Right kidney (tissue), 1 donor: ENCODE data around the gene ADAMTSL4.

Experiments
- DNase-seq: peaks from one replicate; pipeline ENCODE4 v3.0.0-alpha.2; 2016

ADAMTSL4 gene

DNA sequence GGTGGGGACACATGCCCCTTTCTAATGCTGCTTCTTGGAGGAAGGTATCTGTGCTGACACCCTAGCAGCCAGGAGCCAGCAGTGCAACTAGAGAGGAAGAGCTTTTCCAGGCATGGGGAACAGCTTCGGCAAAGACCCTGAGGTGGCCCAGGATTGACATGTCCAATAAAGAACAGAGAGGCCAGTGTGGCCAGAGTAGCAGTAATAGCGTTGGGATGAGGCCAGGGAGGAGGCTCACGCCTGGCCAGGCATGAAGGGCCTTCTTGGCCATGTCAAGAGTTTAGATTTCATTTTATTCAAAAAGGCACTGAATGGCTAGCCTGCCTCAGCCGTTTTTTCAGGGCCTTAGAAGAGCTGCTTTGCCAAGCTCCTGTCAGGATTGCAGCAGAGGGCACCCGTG is 16.3 kb upstream of the ADAMTSL4 start:
- DNase-seq = no peak

GRCh38 chr1:150534002-150534401 is 15.2 kb upstream of the ADAMTSL4 start:
- no peak for DNase-seq

DNA sequence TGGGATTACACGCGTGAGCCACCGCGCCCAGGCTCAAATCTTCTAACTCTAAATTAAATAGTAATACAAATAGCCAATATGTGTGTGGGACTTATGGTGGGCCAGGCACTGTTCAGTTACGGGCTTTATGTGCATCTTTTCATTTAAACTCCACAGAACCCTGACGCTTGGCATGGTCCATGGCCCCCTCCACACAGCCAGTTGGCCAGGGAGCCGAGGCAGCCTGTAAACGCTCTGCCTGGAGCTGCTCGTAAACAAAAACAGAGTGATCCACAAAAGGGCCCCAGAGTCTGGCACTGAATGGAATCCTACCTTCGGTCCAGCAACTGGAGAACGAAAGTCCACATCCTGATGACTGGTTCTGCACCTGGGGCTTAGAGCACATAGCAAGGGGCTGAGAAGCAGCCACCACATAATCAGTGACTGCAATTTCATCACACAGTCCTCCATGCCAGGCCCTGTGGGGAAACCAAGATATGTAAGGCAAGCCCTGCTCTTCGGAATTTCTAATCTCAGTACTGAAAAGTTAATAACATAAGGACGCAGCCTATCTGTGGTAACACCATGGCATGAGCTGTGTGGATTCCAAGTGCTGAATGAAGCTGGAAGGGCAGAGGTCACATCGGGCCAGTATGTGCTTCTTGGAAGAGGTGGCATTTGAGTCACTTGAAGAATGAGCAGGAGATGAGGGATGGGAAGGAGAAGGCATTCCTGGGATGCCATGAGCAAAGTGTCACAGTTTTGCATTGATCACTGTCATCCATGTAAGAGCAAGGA is 13.5 kb upstream of the ADAMTSL4 start:
- no peak for DNase-seq

GRCh38 chr1:150536836-150537731 is 12.1 kb upstream of the ADAMTSL4 start:
- DNase-seq = no peak

DNA sequence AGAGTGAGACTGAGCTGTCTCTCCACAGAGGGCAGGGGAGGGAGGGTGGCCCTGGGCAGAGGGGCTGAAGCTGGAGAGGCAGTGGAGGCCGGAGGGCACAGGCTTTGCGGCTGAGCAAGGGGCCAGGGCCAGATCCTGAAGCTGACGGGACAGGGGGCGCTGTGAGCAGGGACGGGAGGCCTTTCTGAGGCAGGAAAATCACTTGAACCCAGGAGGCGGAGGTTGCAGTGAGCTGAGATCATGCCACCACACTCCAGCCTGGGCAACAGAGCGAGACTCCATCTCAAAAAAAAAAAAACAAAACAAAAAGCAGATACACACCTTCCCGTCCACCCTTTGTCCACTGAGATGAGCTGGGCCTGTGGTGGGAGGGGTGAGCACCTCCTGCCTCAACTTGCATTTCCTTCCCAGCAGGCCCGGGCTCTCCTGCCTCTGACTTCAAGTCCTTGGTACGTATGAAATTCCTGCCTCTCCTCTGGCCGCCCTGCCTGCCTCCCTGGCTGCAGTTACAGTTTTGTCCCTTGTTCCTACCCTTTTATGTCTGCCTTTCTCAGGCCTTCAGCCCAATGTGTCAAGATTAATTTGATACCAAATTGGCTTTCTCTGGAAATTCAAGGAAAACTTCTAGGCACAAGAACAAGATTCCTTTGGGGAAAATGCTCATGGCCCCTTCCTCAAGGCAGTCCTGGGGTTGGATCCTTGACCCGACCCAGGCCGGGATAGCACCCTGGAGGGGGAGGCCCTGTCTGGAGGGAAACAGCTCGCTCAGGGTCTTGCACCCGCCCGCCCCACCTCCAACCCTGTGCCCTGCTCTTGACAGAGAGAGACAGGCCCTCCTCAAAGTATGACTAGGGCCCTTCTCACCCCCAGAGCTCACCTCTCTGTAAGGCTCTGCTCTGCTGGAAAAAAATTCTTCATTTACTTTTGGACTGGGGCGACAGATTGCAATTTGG is 11.2 kb upstream of the ADAMTSL4 start:
- DNase-seq = no peak

DNA sequence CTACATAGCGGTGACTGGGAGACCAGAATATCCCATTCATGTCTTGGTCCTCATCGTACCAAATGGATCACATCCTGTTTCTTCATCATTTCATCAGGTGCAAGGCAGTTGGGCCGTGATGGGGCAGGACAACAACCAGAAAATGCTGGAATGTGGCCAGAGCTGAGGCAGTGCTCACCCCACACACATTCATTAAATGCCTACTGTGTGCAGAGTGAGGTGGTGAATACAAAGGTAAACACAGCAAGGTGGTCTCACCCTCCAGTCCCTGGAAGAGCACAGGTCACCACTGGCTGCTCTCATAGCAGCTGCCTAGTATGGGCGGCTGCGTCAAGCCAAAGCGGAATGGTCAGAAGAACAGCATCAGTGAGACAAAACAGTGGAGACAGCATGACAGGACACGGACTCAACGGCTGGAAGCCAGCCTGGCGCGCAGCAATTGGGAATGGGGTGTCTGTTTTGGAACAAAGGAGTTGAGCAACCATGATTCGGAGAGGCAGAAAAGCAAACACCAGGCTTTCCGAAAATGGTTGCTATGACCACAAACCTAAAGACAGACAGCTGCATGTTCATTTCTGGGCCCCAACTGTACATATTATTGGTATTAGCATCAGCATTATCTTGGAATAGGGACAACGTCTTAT is 5.6 kb upstream of the ADAMTSL4 start:
- DNase-seq = no peak

- DNase-seq = no peak
Measured at GRCh38 chr1:150544204-150544603, 5.0 kb upstream of the ADAMTSL4 start.

- DNase-seq = no peak
Measured at GRCh38 chr1:150545486-150546032, 3.6 kb upstream of the ADAMTSL4 start.

DNA sequence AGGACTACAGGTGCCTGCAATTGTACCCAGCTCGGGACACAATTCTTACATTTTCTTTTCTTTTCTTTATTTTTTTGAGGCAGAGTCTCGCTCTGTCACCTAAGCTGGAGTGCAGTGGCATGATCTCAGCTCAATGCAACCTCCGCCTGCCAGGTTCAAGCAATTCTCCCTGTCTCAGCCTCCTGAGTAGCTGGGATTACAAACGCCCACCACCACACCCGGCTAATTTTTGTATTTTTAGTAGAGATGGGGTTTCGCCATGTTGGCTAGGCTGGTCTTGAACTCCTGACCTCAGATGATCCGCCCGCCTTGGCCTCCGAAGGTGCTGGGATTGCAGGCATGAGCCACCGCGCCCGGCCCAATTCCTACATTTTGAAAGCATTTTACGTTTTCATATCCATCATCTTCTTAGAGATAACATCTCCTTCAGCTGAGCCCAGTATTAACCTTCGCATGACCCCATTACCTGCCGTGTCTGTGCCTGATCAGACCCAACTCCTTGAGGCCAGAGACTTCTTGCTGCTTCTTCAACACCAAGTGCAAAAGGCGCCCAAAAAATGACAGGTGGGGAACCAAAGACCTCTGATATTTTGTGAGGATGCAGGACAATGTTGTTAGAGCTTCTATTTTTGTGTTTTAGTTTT is 2.8 kb upstream of the ADAMTSL4 start:
- no peak for DNase-seq

DNA sequence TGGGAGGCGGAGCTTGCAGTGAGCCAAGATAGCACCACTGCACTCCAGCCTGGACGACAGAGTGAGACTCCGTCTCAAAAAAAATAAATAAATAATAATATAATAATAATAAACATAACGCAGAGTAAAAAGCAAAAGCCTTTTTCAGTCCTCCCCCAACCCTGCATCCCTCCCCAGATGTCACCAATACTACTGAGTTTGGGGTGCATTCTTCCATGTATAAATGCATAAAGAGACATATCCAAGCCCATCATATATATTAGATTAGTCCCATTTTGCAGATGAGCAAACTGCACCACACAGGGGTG is 930 bp upstream of the ADAMTSL4 start:
- no peak for DNase-seq

DNA sequence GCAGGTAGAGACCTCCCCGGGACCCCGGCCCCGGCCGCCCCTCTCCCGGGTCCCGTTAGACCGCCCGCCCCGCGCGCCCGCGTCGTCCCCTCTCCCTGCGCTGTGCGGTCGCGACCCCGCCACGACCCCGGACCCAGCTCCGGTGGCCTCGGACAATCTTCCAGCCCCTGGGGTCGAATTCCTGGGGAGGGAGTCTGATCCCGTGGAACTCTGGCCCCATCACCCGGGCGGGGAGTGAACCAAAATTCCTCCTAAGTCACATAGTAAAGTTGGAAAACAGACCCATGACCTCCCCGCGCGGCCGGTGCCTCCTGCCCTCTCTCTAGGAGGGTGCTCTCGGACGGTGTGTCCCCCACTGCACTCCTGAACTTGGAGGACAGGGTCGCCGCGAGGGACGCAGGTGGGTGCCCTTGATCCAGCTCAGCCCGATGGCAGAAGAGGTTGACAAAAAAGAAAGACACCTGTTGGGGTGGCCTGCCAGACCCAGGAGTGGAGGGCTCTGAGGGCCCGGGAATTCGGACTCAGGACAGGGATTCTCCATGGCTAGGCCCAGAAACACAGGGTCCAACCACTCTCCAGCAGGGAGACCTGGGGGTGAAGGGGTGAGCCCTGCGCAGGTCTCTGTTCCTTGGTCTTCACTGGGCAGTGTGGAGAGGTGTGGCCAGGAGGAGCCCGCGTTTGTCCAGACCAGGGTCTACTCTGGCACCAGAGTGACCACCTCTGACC is 451 bp downstream of the ADAMTSL4 start:
- no peak for DNase-seq

DNA sequence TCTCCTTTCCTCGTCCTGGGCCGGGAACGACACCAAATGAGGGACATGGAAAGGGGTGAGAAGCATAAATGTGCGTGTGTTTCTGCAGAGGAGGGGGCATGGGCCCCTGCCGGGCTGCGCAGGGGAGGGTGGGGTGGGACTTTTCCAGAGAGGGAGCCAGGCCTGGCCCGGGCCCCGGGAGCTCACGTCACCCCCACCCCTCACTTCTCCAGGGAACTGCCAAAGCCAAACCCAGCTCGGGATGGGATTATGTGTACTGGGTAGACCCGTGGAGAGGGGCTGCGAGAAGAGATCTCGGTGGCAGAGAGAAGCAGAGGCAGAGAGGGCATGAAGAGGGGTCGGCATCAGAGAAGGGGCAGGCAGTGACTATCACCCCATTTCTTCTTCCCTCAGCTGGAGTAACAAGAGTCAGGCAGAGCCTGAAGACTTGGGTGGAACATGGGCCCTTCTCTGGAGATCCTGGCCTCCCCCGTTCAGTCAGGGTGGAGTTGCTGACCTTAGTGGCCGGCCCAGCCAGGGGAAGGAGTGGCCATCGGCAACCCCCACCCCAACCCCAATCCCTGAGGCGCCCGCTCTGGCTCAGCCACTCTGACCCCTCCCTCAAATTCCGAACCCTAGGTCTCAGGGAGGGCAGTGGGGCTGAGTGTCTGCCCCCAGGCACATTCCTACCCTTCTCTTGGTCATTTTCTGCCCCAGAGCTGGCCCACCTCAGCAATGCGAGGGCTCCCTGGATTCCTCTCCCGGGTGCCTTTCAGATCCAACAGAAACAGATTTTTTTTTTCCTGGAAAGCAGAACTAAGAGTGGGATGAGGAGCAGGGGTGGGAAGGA is 1.2 kb downstream of the ADAMTSL4 start:
- DNase-seq = no peak

GRCh38 chr1:150551051-150551783 is 2.0 kb downstream of the ADAMTSL4 start:
- DNase-seq = no peak

GRCh38 chr1:150551784-150552127 is 2.5 kb downstream of the ADAMTSL4 start:
- no peak for DNase-seq

- DNase-seq = peak; percentile 52
Measured at GRCh38 chr1:150552128-150552910, 3.1 kb downstream of the ADAMTSL4 start.

DNA sequence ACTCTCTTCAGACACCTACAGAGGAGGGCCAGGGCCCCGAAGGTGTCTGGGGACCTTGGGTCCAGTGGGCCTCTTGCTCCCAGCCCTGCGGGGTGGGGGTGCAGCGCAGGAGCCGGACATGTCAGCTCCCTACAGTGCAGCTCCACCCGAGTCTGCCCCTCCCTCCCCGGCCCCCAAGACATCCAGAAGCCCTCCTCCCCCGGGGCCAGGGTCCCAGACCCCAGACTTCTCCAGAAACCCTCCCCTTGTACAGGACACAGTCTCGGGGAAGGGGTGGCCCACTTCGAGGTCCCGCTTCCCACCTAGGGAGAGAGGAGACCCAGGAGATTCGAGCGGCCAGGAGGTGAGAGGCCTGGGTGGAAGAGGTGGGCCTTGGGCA is 3.7 kb downstream of the ADAMTSL4 start:
- no peak for DNase-seq

DNA sequence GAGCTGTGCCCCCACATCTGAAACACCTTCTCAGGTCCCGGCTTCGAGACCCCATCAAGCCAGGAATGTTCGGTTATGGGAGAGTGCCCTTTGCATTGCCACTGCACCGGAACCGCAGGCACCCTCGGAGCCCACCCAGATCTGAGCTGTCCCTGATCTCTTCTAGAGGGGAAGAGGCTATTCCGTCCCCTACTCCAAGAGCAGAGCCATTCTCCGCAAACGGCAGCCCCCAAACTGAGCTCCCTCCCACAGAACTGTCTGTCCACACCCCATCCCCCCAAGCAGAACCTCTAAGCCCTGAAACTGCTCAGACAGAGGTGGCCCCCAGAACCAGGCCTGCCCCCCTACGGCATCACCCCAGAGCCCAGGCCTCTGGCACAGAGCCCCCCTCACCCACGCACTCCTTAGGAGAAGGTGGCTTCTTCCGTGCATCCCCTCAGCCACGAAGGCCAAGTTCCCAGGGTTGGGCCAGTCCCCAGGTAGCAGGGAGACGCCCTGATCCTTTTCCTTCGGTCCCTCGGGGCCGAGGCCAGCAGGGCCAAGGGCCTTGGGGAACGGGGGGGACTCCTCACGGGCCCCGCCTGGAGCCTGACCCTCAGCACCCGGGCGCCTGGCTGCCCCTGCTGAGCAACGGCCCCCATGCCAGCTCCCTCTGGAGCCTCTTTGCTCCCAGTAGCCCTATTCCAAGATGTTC is 4.3 kb downstream of the ADAMTSL4 start:
- no peak for DNase-seq

DNA sequence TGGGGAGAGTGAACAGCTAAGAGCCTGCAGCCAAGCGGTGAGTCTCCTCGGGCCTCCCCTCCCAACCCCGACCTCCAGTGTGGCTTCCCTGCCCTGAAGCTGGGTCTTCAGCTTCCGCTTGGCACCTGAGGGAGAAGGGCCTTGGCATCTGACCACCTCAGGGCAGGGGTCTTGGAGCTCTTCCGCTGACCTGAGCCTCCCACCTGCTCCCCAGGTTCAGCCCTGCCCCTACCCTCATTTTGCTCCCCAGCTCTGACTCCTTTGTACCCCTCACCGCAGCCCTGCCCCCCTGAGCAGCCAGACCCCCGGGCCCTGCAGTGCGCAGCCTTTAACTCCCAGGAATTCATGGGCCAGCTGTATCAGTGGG is 4.9 kb downstream of the ADAMTSL4 start:
- no peak for DNase-seq
